Measurements from ENCODE around the gene SFXN5. TPM values are rescaled to one million over a fixed set of nuclear protein-coding genes. Genes with fewer than 3 reads are reported as not detected.
"Not testable (repeated sequence)": the region's sequence is repeated elsewhere in the genome, so short reads cannot be mapped to it uniquely, and the experiment has no call there.

Gene SFXN5
- total RNA-seq, 2 donors from 2014 or later, result 16.6 to 18.1 TPM

- peaks cover 26 to 33% of the 10 kb centered on the region in 2 donors for H3K4me1 ChIP-seq (ENCODE audit: control insufficient read depth in 1 of 2, low read depth in 2 of 2)
- H3K36me3 ChIP-seq, result no peaks in the 10 kb centered on the region
- DNase-seq (ENCODE audit: low spot score) (no peak), ATAC-seq (ENCODE audit: insufficient number of reproducible peaks, low FRiP score, low read depth) (no peak)
- peak overlapping the region in 1 of 2 donors; percentile 9 for H3K27ac ChIP-seq
- H3K27me3 ChIP-seq (replicated peaks; ENCODE audit: insufficient read depth), result peaks cover 26% of the 10 kb centered on the region
- TF ChIP-seq, protein P1, sequence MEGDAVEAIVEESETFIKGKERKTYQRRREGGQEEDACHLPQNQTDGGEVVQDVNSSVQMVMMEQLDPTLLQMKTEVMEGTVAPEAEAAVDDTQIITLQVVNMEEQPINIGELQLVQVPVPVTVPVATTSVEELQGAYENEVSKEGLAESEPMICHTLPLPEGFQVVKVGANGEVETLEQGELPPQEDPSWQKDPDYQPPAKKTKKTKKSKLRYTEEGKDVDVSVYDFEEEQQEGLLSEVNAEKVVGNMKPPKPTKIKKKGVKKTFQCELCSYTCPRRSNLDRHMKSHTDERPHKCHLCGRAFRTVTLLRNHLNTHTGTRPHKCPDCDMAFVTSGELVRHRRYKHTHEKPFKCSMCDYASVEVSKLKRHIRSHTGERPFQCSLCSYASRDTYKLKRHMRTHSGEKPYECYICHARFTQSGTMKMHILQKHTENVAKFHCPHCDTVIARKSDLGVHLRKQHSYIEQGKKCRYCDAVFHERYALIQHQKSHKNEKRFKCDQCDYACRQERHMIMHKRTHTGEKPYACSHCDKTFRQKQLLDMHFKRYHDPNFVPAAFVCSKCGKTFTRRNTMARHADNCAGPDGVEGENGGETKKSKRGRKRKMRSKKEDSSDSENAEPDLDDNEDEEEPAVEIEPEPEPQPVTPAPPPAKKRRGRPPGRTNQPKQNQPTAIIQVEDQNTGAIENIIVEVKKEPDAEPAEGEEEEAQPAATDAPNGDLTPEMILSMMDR (IDR thresholded peaks at IDR 0.05), result no peak
- no peaks in the 10 kb centered on the region for H3K9me3 ChIP-seq
- H3K4me3 ChIP-seq, result no peak overlapping the region
Measured at GRCh38 chr2:72913486-72914205, 157.9 kb downstream of the SFXN5 start.

GRCh38 chr2:72911256-72911655 is 160.3 kb downstream of the SFXN5 start:
- Histone ChIP-seq H3K9me3 (no peaks in the 10 kb centered on the region), H3K4me1 (ENCODE audit: control insufficient read depth in 1 of 2, low read depth in 2 of 2) (peaks cover 8 to 9% of the 10 kb centered on the region in 2 donors), H3K27me3 (replicated peaks; ENCODE audit: insufficient read depth) (peaks cover 25% of the 10 kb centered on the region), H3K36me3 (no peaks in the 10 kb centered on the region), H3K4me3 (no peak overlapping the region), H3K27ac (no peak overlapping the region)
- TF ChIP-seq, protein P1 (IDR thresholded peaks at IDR 0.05), result no peak
- ATAC-seq (ENCODE audit: insufficient number of reproducible peaks, low FRiP score, low read depth) (no peak), DNase-seq (ENCODE audit: low spot score) (no peak)

DNA sequence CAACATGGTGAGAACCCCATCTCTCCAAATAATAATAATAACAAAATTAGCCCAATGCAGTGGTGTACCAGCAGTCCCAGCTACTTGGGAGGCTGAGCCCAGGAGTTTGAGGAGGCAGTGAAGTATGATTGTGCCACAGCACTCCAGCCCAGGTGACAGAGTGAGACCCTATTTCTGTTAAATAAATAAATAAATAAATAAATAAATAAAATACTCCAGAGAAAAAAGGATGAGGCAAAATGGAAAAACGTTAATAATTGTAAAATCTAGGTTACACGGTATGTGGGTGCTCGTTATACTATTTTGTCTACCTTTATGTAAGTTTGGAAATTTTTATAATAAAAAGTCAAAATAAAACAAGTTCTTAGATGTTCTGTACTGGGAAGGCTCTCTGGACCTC is 162.8 kb downstream of the SFXN5 start:
- ATAC-seq (ENCODE audit: insufficient number of reproducible peaks, low FRiP score, low read depth) (no peak), DNase-seq (ENCODE audit: low spot score) (no peak)
- no peak overlapping the region for H3K27ac ChIP-seq
- H3K4me3 ChIP-seq, result no peak overlapping the region
- H3K4me1 ChIP-seq (ENCODE audit: control insufficient read depth in 1 of 2, low read depth in 2 of 2), result no peaks in the 10 kb centered on the region
- TF ChIP-seq, protein P1 (IDR thresholded peaks at IDR 0.05), result no peak
- H3K9me3 ChIP-seq, result no peaks in the 10 kb centered on the region
- peaks cover 17% of the 10 kb centered on the region for H3K27me3 ChIP-seq (replicated peaks; ENCODE audit: insufficient read depth)
- H3K36me3 ChIP-seq, result no peaks in the 10 kb centered on the region

GRCh38 chr2:72907369-72907768 is 164.1 kb downstream of the SFXN5 start:
- peaks cover 17% of the 10 kb centered on the region for H3K27me3 ChIP-seq (replicated peaks; ENCODE audit: insufficient read depth)
- not testable (repeated sequence) for H3K36me3 ChIP-seq; H3K9me3 ChIP-seq; H3K4me3 ChIP-seq; H3K27ac ChIP-seq; DNase-seq (ENCODE audit: low spot score); H3K4me1 ChIP-seq (ENCODE audit: control insufficient read depth in 1 of 2, low read depth in 2 of 2); ATAC-seq (ENCODE audit: insufficient number of reproducible peaks, low FRiP score, low read depth)

DNA sequence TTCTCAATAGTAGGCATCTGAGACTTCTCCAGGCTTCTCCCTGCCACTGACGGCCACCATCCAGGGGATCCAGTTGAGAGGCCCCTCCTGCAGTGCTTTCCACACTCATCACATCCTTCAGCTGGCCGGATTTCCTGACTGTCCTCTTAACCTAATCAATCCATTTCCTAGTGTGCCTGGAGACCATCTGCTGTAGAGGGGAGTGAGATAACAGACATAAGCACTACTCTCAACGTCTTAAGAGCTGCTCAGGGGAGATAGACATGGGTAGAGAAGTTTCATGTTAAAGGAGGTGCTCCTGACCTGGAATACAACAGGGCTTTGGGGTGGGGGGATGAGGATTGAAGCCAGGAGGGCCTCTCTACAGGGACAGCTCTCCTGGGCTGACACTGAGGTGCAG is 170.1 kb downstream of the SFXN5 start:
- Histone ChIP-seq H3K27ac (no peak overlapping the region), H3K27me3 (replicated peaks; ENCODE audit: insufficient read depth) (peaks cover 8% of the 10 kb centered on the region), H3K4me3 (no peak overlapping the region), H3K36me3 (no peaks in the 10 kb centered on the region), H3K9me3 (no peaks in the 10 kb centered on the region), H3K4me1 (ENCODE audit: control insufficient read depth in 1 of 2, low read depth in 2 of 2) (no peaks in the 10 kb centered on the region)
- ATAC-seq (ENCODE audit: insufficient number of reproducible peaks, low FRiP score, low read depth) (no peak), DNase-seq (ENCODE audit: low spot score) (no peak)
- TF ChIP-seq, protein P1 (IDR thresholded peaks at IDR 0.05), result no peak
